Activated CD4-positive, alpha-beta T cell treated with anti-CD3 and anti-CD28 coated beads, Interleukin-2, amount 50 U/mL, for 1 hour (primary cell): ENCODE data around the gene HOXC11.

Source experiments
- DNase-seq: peaks from one replicate; pipeline ENCODE4 v3.0.0-alpha.2; 2020

Gene HOXC11

DNA sequence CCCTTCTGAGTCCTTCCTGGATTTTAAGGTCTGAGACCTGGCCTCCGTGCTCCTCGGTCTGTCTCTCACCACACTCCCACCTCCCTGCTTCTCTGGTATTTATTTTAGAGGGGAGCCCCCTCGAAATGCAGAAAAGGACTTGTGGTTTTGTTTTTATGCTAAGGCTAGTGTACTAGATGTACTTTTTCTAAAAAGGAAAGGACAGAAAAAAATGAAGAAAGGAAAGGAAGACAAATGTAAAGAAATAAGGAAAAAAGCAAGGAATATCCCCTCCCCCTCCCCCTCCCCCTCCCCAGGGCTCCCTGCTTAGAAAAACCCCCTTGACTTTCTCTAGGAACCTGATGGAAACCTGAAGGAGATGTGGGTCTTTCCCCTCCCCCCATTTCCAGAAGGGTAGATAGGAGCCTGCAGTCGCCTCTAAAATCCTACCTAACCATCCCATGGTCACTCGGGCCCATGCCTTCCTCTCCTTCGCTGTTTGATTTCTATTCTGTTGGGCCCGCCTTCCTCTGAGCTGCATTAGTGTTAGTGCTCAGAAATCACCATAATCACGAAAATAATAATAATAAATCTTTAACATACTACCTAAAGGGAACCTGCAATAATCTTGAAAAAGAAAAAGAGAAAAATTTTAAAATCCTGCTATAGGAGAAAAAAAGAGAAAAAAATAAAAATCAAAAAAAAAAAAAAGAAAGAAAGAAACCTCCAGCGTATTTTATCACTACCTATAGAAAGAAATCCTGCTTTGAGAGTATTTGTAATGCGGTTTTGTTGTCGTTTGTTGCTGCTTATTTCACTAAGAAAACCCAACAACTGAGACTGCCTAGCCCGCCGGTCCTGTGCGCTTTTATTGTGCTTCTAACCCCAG, 39.0 kb downstream of the HOXC11 start:
- DNase-seq = no peak

GRCh38 chr12:54012631-54013409, 39.9 kb downstream of the HOXC11 start:
- no peak for DNase-seq

- no peak for DNase-seq
These were observed 41.6 kb downstream of the HOXC11 start for GRCh38 chr12:54014377-54015017.

GRCh38 chr12:54015018-54015931, 42.3 kb downstream of the HOXC11 start:
- no peak for DNase-seq

DNA sequence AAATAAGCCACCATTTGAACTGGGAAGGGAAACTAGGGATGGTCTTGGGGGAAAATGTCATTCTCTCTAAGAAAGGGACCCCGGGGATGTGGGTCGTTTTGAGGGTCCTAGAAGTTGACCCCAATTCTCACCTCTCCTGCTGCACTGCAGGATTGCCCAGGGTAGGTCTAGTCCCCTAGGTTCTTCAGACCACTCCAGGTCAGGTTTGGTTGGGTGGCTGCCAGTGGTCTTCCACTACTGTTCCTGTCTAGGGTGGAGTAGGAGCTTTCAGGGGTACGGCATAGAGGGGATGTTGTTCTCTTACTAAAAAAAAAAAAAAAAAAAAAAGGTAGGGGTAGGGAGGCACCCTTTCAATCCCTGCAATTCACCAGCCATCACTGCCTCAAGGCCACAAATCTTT, 43.1 kb downstream of the HOXC11 start:
- no peak for DNase-seq

GRCh38 chr12:54016478-54016964, 43.6 kb downstream of the HOXC11 start:
- DNase-seq = no peak

- DNase-seq = no peak
These were observed 44.3 kb downstream of the HOXC11 start for GRCh38 chr12:54017027-54017788.

DNA sequence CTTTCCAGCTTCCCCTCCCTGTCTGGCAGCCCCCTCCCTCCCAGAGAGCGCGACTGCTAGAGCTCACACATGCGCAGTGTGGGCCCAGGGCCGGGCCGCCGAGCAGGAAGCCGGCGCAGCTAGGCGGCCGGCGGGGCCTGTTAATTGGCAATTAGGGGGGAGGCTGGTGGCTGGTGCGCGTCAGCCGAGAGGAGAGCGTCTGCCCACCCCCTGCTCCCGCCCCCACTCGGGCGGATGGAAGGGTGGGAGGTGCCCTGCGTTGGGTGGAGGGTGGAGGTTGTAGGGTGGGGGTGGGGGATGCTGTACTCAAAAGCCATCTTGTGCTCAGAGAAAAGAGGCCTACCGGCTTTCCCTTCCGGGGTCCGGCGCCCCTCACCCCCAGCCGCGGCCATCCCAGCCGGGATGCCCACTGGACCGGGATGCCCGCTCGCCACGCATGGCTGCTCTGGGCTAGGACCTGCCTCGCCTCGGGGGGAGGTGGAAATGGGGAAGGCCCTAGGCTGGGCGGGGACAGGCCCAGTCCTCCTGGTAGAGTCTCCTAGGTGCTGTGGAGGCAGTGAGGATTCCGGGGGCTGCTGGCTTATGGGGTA, 45.0 kb downstream of the HOXC11 start:
- peak; percentile 58 for DNase-seq

- no peak for DNase-seq
These were observed 45.6 kb downstream of the HOXC11 start for GRCh38 chr12:54018468-54018984.

- DNase-seq = no peak
These were observed 46.3 kb downstream of the HOXC11 start for GRCh38 chr12:54019091-54019811.

DNA sequence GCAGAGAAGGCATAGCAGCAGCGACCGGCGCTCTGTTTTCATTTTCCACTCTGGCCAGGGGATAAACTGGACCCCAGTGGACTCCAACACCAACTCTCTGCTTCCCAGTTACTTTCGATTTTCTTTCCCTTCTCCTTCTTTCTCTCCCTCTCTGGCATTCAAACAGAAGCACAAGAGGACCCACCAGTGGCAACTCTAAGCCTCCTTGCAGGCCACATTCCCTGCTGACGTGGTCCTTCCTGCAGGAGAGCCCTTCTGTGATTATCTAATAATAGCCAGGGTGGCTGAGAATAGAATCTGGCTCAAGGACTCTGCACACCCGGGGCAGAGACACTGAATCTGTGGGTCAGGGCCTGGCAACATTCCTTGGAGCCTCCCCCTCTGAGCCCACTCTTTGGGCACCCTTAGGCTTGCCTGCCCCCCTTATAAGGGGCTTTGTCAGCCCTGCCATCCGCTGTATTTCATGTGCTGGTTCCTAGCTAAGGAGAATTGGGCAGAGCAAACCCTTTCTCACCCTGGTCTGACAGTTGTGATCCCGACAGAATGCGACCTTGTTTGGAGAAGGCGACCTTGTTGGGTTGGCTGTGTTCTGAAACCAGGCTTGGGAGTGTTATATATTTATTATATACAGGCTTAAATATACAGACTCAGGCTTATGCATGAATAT, 47.1 kb downstream of the HOXC11 start:
- DNase-seq = no peak

- DNase-seq = no peak
These were observed 47.9 kb downstream of the HOXC11 start for GRCh38 chr12:54020591-54021405.

- DNase-seq = no peak
These were observed 48.6 kb downstream of the HOXC11 start for GRCh38 chr12:54021432-54022013.

GRCh38 chr12:54022960-54023884, 50.3 kb downstream of the HOXC11 start:
- no peak for DNase-seq

DNA sequence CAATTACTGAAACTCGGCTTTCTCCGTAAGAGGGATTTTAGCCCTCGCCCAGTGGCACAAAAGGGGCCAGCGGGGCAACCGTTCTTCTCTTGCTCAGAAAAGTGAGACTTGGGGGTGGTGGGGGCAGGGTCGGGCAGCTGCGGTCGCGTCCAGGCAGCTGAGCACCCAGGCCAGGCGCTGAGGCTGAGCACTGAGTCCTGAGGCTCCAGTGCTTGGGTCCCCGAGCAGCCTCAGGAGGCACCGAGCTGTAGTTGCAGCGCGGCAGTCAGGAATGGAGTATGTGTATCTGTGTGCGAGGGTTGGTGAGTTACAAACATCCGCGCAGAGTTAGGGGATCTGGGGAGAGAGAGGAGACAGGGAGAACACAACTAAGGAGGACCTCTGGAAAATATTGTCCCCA, 51.2 kb downstream of the HOXC11 start:
- DNase-seq = no peak

- no peak for DNase-seq
These were observed 51.8 kb downstream of the HOXC11 start for GRCh38 chr12:54024581-54025305.
